PC-9 (cell line): ENCODE results near the gene CD300A. TPM values are rescaled to one million over a fixed set of nuclear protein-coding genes. Genes with fewer than 3 reads are reported as not detected.

Experiments used
- BruUV-seq: library from RNA; stranded (reverse); fragments of 400-500 nt; replicated peaks from 2 replicates; lab custom pipeline; 2021; lab: Mats Ljungman, UMichigan
- CTCF ChIA-PET: fragments of 300-600 bp; sonication (Branson Sonifier 250); formaldehyde crosslinking; loops from one replicate; lab custom pipeline; 2022; ENCODE audit warnings: antibody characterized with exemption; lab: Charles Lee
- POLR2A ChIA-PET: fragments of 300-600 bp; sonication (Branson Sonifier 250); formaldehyde crosslinking; loops from one replicate; lab custom pipeline; 2022; ENCODE audit warnings: antibody characterized with exemption; ENCODE audit not compliant: unreplicated experiment; lab: Charles Lee
- DNase-seq, 2 experiments: peaks; one replicate each; pipeline versions ENCODE4 v3.0.0 to v3.0.0-alpha.2; 2015 to 2022; ENCODE audit warnings: mixed read lengths in 1 of 2
- H2AFZ ChIP-seq: fragments of 200-600 bp; sonication (generic); 2 replicates; pipeline ENCODE4 v1.8.1; 2017; ENCODE audit warnings: antibody characterized with exemption
- H3F3A ChIP-seq: fragments of 200-600 bp; sonication (generic); 2 replicates; pipeline ENCODE4 v1.8.1; 2017; ENCODE audit warnings: antibody characterized with exemption, mild to moderate bottlenecking, low read depth; ENCODE audit not compliant: insufficient read depth
- H3K27ac ChIP-seq: fragments of 200-600 bp; sonication (generic); 2 replicates; pipeline ENCODE4 v1.6.1; 2016; ENCODE audit warnings: mixed run types
- H3K27me3 ChIP-seq: fragments of 200-600 bp; sonication (generic); 2 replicates; pipeline ENCODE4 v1.6.1; 2016; ENCODE audit warnings: low read depth, mixed run types; ENCODE audit not compliant: insufficient read depth
- H3K36me3 ChIP-seq: fragments of 200-600 bp; sonication (generic); 2 replicates; pipeline ENCODE4 v1.6.1; 2016; ENCODE audit warnings: low read depth, mixed run types
- H3K4me1 ChIP-seq: fragments of 200-600 bp; sonication (generic); replicated peaks from 2 replicates; pipeline ENCODE4 v1.6.1; 2016; ENCODE audit warnings: mixed run types; ENCODE audit not compliant: insufficient read depth
- H3K4me2 ChIP-seq: fragments of 200-600 bp; sonication (generic); 2 replicates; pipeline ENCODE4 v1.6.1; 2017; ENCODE audit warnings: mixed run types
- H3K4me3 ChIP-seq: fragments of 200-600 bp; sonication (generic); 2 replicates; pipeline ENCODE4 v1.6.1; 2016; ENCODE audit warnings: mixed run types
- H3K79me2 ChIP-seq: fragments of 200-600 bp; sonication (generic); 2 replicates; pipeline ENCODE4 v1.6.1; 2017; ENCODE audit warnings: low read depth, mixed run types
- H3K9me2 ChIP-seq: fragments of 200-600 bp; sonication (generic); 2 replicates; pipeline ENCODE4 v1.8.1; 2017; ENCODE audit warnings: mild to moderate bottlenecking; ENCODE audit not compliant: insufficient read depth
- H3K9me3 ChIP-seq: fragments of 200-600 bp; sonication (generic); 2 replicates; pipeline ENCODE4 v1.8.1; 2016; ENCODE audit warnings: low read depth; ENCODE audit not compliant: insufficient read depth
- H4K20me1 ChIP-seq: fragments of 200-600 bp; sonication (generic); 2 replicates; pipeline ENCODE4 v1.8.1; 2017; ENCODE audit not compliant: insufficient read depth
- EZH2 ChIP-seq: fragments of 200-600 bp; sonication (generic); IDR thresholded peaks from 2 replicates; pipeline ENCODE4 v1.8.0; 2017; ENCODE audit warnings: antibody characterized with exemption, low read depth
- intact Hi-C: fragments of 100-400 bp; cut with micrococcal nuclease; formaldehyde crosslinking; loops from one replicate; pipeline ENCODE4 v1.10.0; 2022; ENCODE audit not compliant: unreplicated experiment
- total RNA-seq: library from RNA; stranded (reverse); gene quantifications from 2 replicates; pipeline ENCODE4 v1.2.3, GENCODE V29; 2021
- TF ChIP-seq, protein P1 (sequence below): fragments of 200-600 bp; sonication (generic); conservative IDR thresholded peaks from 2 replicates; pipeline ENCODE4 v1.6.1; 2017; ENCODE audit warnings: mixed run types, antibody characterized with exemption, mild to moderate bottlenecking, moderate library complexity

CD300A gene
- total RNA-seq, 1 experiment from 2014 or later, result not detected

DNA sequence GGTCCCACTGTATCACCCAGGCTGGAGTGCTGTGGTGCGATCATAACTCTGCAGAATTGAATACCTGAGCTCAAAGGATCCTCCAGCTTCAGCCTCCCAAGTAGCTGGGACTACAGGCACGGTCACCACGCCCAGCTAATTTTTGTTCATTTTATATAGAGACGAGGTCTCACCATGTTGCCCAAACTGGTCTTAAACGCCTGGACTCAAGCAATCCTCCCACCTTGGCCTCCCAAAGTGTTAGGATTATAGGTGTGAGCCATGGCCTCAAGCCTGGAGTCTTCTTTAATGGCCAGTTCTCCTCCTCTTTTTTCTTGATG is 64.4 kb downstream of the CD300A start:
- Histone ChIP-seq H3K27ac (no peak overlapping the region), H3K79me2 (no peaks in the 10 kb centered on the region), H2AFZ (no peak overlapping the region), H3F3A (no peaks in the 10 kb centered on the region), H3K4me3 (no peak overlapping the region), H3K27me3 (peaks cover 96% of the 10 kb centered on the region), H3K4me2 (no peak overlapping the region), H3K36me3 (no peaks in the 10 kb centered on the region), H3K9me3 (no peaks in the 10 kb centered on the region), H3K9me2 (no peaks in the 10 kb centered on the region), H3K4me1 (no peaks in the 10 kb centered on the region), H4K20me1 (no peaks in the 10 kb centered on the region)
- no peak for DNase-seq
- no peak for TF ChIP-seq EZH2
- TF ChIP-seq, protein P1, sequence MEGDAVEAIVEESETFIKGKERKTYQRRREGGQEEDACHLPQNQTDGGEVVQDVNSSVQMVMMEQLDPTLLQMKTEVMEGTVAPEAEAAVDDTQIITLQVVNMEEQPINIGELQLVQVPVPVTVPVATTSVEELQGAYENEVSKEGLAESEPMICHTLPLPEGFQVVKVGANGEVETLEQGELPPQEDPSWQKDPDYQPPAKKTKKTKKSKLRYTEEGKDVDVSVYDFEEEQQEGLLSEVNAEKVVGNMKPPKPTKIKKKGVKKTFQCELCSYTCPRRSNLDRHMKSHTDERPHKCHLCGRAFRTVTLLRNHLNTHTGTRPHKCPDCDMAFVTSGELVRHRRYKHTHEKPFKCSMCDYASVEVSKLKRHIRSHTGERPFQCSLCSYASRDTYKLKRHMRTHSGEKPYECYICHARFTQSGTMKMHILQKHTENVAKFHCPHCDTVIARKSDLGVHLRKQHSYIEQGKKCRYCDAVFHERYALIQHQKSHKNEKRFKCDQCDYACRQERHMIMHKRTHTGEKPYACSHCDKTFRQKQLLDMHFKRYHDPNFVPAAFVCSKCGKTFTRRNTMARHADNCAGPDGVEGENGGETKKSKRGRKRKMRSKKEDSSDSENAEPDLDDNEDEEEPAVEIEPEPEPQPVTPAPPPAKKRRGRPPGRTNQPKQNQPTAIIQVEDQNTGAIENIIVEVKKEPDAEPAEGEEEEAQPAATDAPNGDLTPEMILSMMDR, result no peak
- no TSS peak for BruUV-seq
- CTCF ChIA-PET, result no interaction called here
- intact Hi-C loops, result no loop called here
- POLR2A ChIA-PET, result no interaction called here

GRCh38 chr17:74531231-74531761 is 64.9 kb downstream of the CD300A start, which contains the start of gene CD300LB:
CD300LB (minus strand) TSS chr17:74531475; CDS start chr17:74531350, 125 bp downstream.
- POLR2A ChIA-PET, result no interaction called here
- intact Hi-C loops, result no loop called here

GRCh38 chr17:74532115-74532514 is 65.7 kb downstream of the CD300A start:
- intact Hi-C loops, result no loop called here
- TF ChIP-seq, protein P1, result no peak
- TF ChIP-seq EZH2, result no peak
- H4K20me1 ChIP-seq, result no peaks in the 10 kb centered on the region
- DNase-seq, result no peak
- H2AFZ ChIP-seq, result no peak overlapping the region
- H3K79me2 ChIP-seq, result no peaks in the 10 kb centered on the region
- BruUV-seq, result no TSS peak
- peaks cover 95% of the 10 kb centered on the region for H3K27me3 ChIP-seq
- H3K27ac ChIP-seq, result no peak overlapping the region
- H3K4me3 ChIP-seq, result no peak overlapping the region
- H3K9me3 ChIP-seq, result no peaks in the 10 kb centered on the region
- H3K36me3 ChIP-seq, result no peaks in the 10 kb centered on the region
- H3F3A ChIP-seq, result no peaks in the 10 kb centered on the region
- POLR2A ChIA-PET, result interaction anchor here (0.7 kb wide), 1 partner anchor 25 kb away, joined by 4 read pairs; no protein-coding TSS in a partner anchor
- H3K9me2 ChIP-seq, result no peaks in the 10 kb centered on the region
- CTCF ChIA-PET, result no interaction called here
- no peaks in the 10 kb centered on the region for H3K4me1 ChIP-seq
- H3K4me2 ChIP-seq, result no peak overlapping the region

More at GRCh38 chr17:74531231-74531761, 64.9 kb downstream of the CD300A start, which contains the start of gene CD300LB:
- Histone ChIP-seq H3K27me3 (peaks cover 95% of the 10 kb centered on the region), H3K27ac (no peak within 1 kb of the TSS), H3K36me3 (no peaks in the 10 kb centered on the region), H3K9me2 (no peaks in the 10 kb centered on the region), H3K4me1 (no peaks in the 10 kb centered on the region), H3K4me3 (no peak within 1 kb of the TSS), H3K9me3 (no peaks in the 10 kb centered on the region), H2AFZ (no peak within 1 kb of the TSS), H3K79me2 (no peaks in the 10 kb centered on the region), H3K4me2 (no peak within 1 kb of the TSS), H3F3A (no peaks in the 10 kb centered on the region), H4K20me1 (no peaks in the 10 kb centered on the region)
- no peak for TF ChIP-seq EZH2
- TF ChIP-seq, protein P1, result no peak
- DNase-seq, result no peak
- BruUV-seq, result no TSS peak
- CTCF ChIA-PET, result no interaction called here

Other genes with a start within 250 kb of the CD300A start
- not detected in 2 replicates for gene DNAI2, start 192.4 kb upstream of the CD300A start, total RNA-seq
- not detected in 2 replicates for gene KIF19, start 140.4 kb upstream of the CD300A start, total RNA-seq
- not detected in 2 replicates for gene BTBD17, start 104.8 kb upstream of the CD300A start, total RNA-seq
- not detected in 2 replicates for gene GPR142, start 99.1 kb upstream of the CD300A start, total RNA-seq
- gene GPRC5C, start 34.5 kb upstream of the CD300A start, total RNA-seq, result 27.9 and 32.4 TPM in 2 replicates
- gene CD300LB, start 64.8 kb downstream of the CD300A start, total RNA-seq, result not detected in 2 replicates
- not detected in 2 replicates for gene CD300C, start 79.5 kb downstream of the CD300A start, total RNA-seq
- not detected in 2 replicates for gene CD300H, start 100.9 kb downstream of the CD300A start, total RNA-seq
- not detected in 2 replicates for gene CD300LD, start 125.6 kb downstream of the CD300A start, total RNA-seq
- gene CD300E, start 157.1 kb downstream of the CD300A start, total RNA-seq, result not detected in 2 replicates
- not detected in 2 replicates for gene CD300LF, start 246.3 kb downstream of the CD300A start, total RNA-seq